T-helper 2 cell treated with Interferon-gamma antibody and Interleukin-4, amounts not matched to agents 5 μg/mL and 100 μg/mL, for 36 hours (primary cell): ENCODE results near the gene ADCY2.

Experiments
- DNase-seq: peaks from one replicate; pipeline ENCODE4 v3.0.0; 2021; ENCODE audit warnings: low spot score
- H3K27ac Mint-ChIP-seq: one replicate; pipeline ENCODE4 v1.8.0; 2021; ENCODE audit warnings: mild to moderate bottlenecking, mixed read lengths
- H3K27me3 Mint-ChIP-seq: one replicate; pipeline ENCODE4 v1.8.0; 2021; ENCODE audit warnings: low read depth, mixed read lengths
- H3K36me3 Mint-ChIP-seq: one replicate; pipeline ENCODE4 v1.8.0; 2021; ENCODE audit warnings: low read depth, mixed read lengths
- H3K4me1 Mint-ChIP-seq: one replicate; pipeline ENCODE4 v1.8.0; 2021; ENCODE audit warnings: low read depth, mixed read lengths
- H3K4me3 Mint-ChIP-seq: one replicate; pipeline ENCODE4 v1.8.0; 2022; ENCODE audit warnings: mild to moderate bottlenecking, moderate library complexity, mixed read lengths
- H3K9me3 Mint-ChIP-seq: one replicate; pipeline ENCODE4 v1.8.0; 2021; ENCODE audit warnings: mixed read lengths

The ADCY2 gene

GRCh38 chr5:7671381-7671993 is 275.5 kb downstream of the ADCY2 start:
- peaks cover 3% of the 10 kb centered on the region for H3K9me3 Mint-ChIP-seq
- H3K36me3 Mint-ChIP-seq, result no peaks in the 10 kb centered on the region
- DNase-seq, result no peak
- H3K4me1 Mint-ChIP-seq, result no peaks in the 10 kb centered on the region
- no peak overlapping the region for H3K27ac Mint-ChIP-seq
- H3K4me3 Mint-ChIP-seq, result no peak overlapping the region
- no peaks in the 10 kb centered on the region for H3K27me3 Mint-ChIP-seq

- Mint-ChIP-seq H3K36me3 (no peaks in the 10 kb centered on the region), H3K4me1 (no peaks in the 10 kb centered on the region), H3K9me3 (peaks cover 3% of the 10 kb centered on the region), H3K27ac (no peak overlapping the region), H3K4me3 (no peak overlapping the region), H3K27me3 (no peaks in the 10 kb centered on the region)
- DNase-seq, result no peak
Observed at GRCh38 chr5:7673658-7674057, 277.7 kb downstream of the ADCY2 start.

GRCh38 chr5:7676455-7676854 is 280.5 kb downstream of the ADCY2 start:
- peaks cover 3% of the 10 kb centered on the region for H3K9me3 Mint-ChIP-seq
- H3K36me3 Mint-ChIP-seq, result no peaks in the 10 kb centered on the region
- no peak overlapping the region for H3K4me3 Mint-ChIP-seq
- no peaks in the 10 kb centered on the region for H3K4me1 Mint-ChIP-seq
- no peak for DNase-seq
- no peaks in the 10 kb centered on the region for H3K27me3 Mint-ChIP-seq
- no peak overlapping the region for H3K27ac Mint-ChIP-seq

- H3K36me3 Mint-ChIP-seq, result no peaks in the 10 kb centered on the region
- H3K27ac Mint-ChIP-seq, result no peak overlapping the region
- H3K9me3 Mint-ChIP-seq, result peaks cover 3% of the 10 kb centered on the region
- no peak overlapping the region for H3K4me3 Mint-ChIP-seq
- H3K27me3 Mint-ChIP-seq, result no peaks in the 10 kb centered on the region
- H3K4me1 Mint-ChIP-seq, result no peaks in the 10 kb centered on the region
- no peak for DNase-seq
Observed at GRCh38 chr5:7678030-7678429, 282.1 kb downstream of the ADCY2 start.

- H3K27me3 Mint-ChIP-seq, result no peaks in the 10 kb centered on the region
- H3K4me3 Mint-ChIP-seq, result no peak overlapping the region
- H3K36me3 Mint-ChIP-seq, result no peaks in the 10 kb centered on the region
- H3K27ac Mint-ChIP-seq, result no peak overlapping the region
- H3K4me1 Mint-ChIP-seq, result no peaks in the 10 kb centered on the region
- DNase-seq, result no peak
- peaks cover 3% of the 10 kb centered on the region for H3K9me3 Mint-ChIP-seq
Observed at GRCh38 chr5:7679663-7680062, 283.7 kb downstream of the ADCY2 start.

- no peaks in the 10 kb centered on the region for H3K36me3 Mint-ChIP-seq
- no peak for DNase-seq
- H3K4me1 Mint-ChIP-seq, result no peaks in the 10 kb centered on the region
- no peaks in the 10 kb centered on the region for H3K27me3 Mint-ChIP-seq
- peaks cover 3% of the 10 kb centered on the region for H3K9me3 Mint-ChIP-seq
- H3K4me3 Mint-ChIP-seq, result no peak overlapping the region
- H3K27ac Mint-ChIP-seq, result no peak overlapping the region
Observed at GRCh38 chr5:7680260-7680659, 284.3 kb downstream of the ADCY2 start.

- Mint-ChIP-seq H3K4me3 (no peak overlapping the region), H3K9me3 (no peaks in the 10 kb centered on the region), H3K27ac (no peak overlapping the region), H3K27me3 (no peaks in the 10 kb centered on the region), H3K36me3 (no peaks in the 10 kb centered on the region), H3K4me1 (no peaks in the 10 kb centered on the region)
- no peak for DNase-seq
Observed at GRCh38 chr5:7682379-7682778, 286.4 kb downstream of the ADCY2 start.

- DNase-seq, result no peak
- Mint-ChIP-seq H3K27me3 (no peaks in the 10 kb centered on the region), H3K4me3 (no peak overlapping the region), H3K27ac (no peak overlapping the region), H3K9me3 (no peaks in the 10 kb centered on the region), H3K36me3 (no peaks in the 10 kb centered on the region), H3K4me1 (no peaks in the 10 kb centered on the region)
Observed at GRCh38 chr5:7683753-7684152, 287.8 kb downstream of the ADCY2 start.

- Mint-ChIP-seq H3K27me3 (no peaks in the 10 kb centered on the region), H3K4me3 (no peak overlapping the region), H3K27ac (no peak overlapping the region), H3K36me3 (no peaks in the 10 kb centered on the region), H3K4me1 (no peaks in the 10 kb centered on the region), H3K9me3 (no peaks in the 10 kb centered on the region)
- no peak for DNase-seq
Observed at GRCh38 chr5:7684826-7685225, 288.9 kb downstream of the ADCY2 start.

- no peak for DNase-seq
- no peaks in the 10 kb centered on the region for H3K27me3 Mint-ChIP-seq
- H3K36me3 Mint-ChIP-seq, result no peaks in the 10 kb centered on the region
- no peaks in the 10 kb centered on the region for H3K9me3 Mint-ChIP-seq
- no peak overlapping the region for H3K27ac Mint-ChIP-seq
- H3K4me1 Mint-ChIP-seq, result no peaks in the 10 kb centered on the region
- H3K4me3 Mint-ChIP-seq, result no peak overlapping the region
Observed at GRCh38 chr5:7686794-7687193, 290.9 kb downstream of the ADCY2 start.

GRCh38 chr5:7690557-7690956 is 294.6 kb downstream of the ADCY2 start:
- no peaks in the 10 kb centered on the region for H3K4me1 Mint-ChIP-seq
- no peaks in the 10 kb centered on the region for H3K27me3 Mint-ChIP-seq
- no peaks in the 10 kb centered on the region for H3K9me3 Mint-ChIP-seq
- no peak overlapping the region for H3K27ac Mint-ChIP-seq
- no peak for DNase-seq
- H3K36me3 Mint-ChIP-seq, result no peaks in the 10 kb centered on the region
- no peak overlapping the region for H3K4me3 Mint-ChIP-seq

- Mint-ChIP-seq H3K27me3 (no peaks in the 10 kb centered on the region), H3K36me3 (no peaks in the 10 kb centered on the region), H3K4me3 (no peak overlapping the region), H3K9me3 (no peaks in the 10 kb centered on the region), H3K27ac (no peak overlapping the region), H3K4me1 (no peaks in the 10 kb centered on the region)
- DNase-seq, result no peak
Observed at GRCh38 chr5:7705261-7705660, 309.3 kb downstream of the ADCY2 start.

GRCh38 chr5:7705736-7706135 is 309.8 kb downstream of the ADCY2 start:
- no peaks in the 10 kb centered on the region for H3K4me1 Mint-ChIP-seq
- no peaks in the 10 kb centered on the region for H3K27me3 Mint-ChIP-seq
- DNase-seq, result no peak
- H3K4me3 Mint-ChIP-seq, result no peak overlapping the region
- no peaks in the 10 kb centered on the region for H3K36me3 Mint-ChIP-seq
- H3K9me3 Mint-ChIP-seq, result no peaks in the 10 kb centered on the region
- H3K27ac Mint-ChIP-seq, result no peak overlapping the region

- no peak overlapping the region for H3K4me3 Mint-ChIP-seq
- no peaks in the 10 kb centered on the region for H3K27me3 Mint-ChIP-seq
- no peaks in the 10 kb centered on the region for H3K9me3 Mint-ChIP-seq
- H3K27ac Mint-ChIP-seq, result no peak overlapping the region
- no peak for DNase-seq
- H3K4me1 Mint-ChIP-seq, result no peaks in the 10 kb centered on the region
- H3K36me3 Mint-ChIP-seq, result no peaks in the 10 kb centered on the region
Observed at GRCh38 chr5:7706256-7706655, 310.3 kb downstream of the ADCY2 start.

- no peak for DNase-seq
- Mint-ChIP-seq H3K4me1 (no peaks in the 10 kb centered on the region), H3K4me3 (no peak overlapping the region)
Observed at GRCh38 chr5:7714119-7714518, 318.2 kb downstream of the ADCY2 start.

More at GRCh38 chr5:7714119-7714518, 318.2 kb downstream of the ADCY2 start:
- no peak overlapping the region for H3K27ac Mint-ChIP-seq
- H3K27me3 Mint-ChIP-seq, result no peaks in the 10 kb centered on the region
- H3K36me3 Mint-ChIP-seq, result no peaks in the 10 kb centered on the region
- no peaks in the 10 kb centered on the region for H3K9me3 Mint-ChIP-seq
